GM23248 (cell line): ENCODE results near the gene ZSCAN1. TPM values are rescaled to one million over a fixed set of nuclear protein-coding genes. Genes with fewer than 3 reads are reported as not detected.

Source experiments
- DNase-seq: peaks from one replicate; pipeline ENCODE4 v3.0.0-alpha.2; 2015
- H2AFZ ChIP-seq: fragments of 200-600 bp; sonication (generic); 2 replicates; pipeline ENCODE4 v1.6.1; 2016; ENCODE audit warnings: antibody characterized with exemption
- H3F3A ChIP-seq: fragments of 200-600 bp; sonication (generic); 2 replicates; pipeline ENCODE4 v1.6.1; 2016; ENCODE audit warnings: mild to moderate bottlenecking, antibody characterized with exemption, mixed run types; ENCODE audit not compliant: insufficient read depth
- H3K27ac ChIP-seq: fragments of 200-600 bp; sonication (generic); 2 replicates; pipeline ENCODE4 v1.5.1; 2016; ENCODE audit warnings: mild to moderate bottlenecking
- H3K27me3 ChIP-seq: fragments of 200-600 bp; sonication (generic); replicated peaks from 2 replicates; pipeline ENCODE4 v1.6.1; 2016; ENCODE audit warnings: mild to moderate bottlenecking; ENCODE audit not compliant: insufficient read depth
- H3K36me3 ChIP-seq: fragments of 200-600 bp; sonication (generic); 2 replicates; pipeline ENCODE4 v1.6.1; 2016; ENCODE audit warnings: low read depth, mild to moderate bottlenecking
- H3K4me1 ChIP-seq: fragments of 200-600 bp; sonication (generic); 2 replicates; pipeline ENCODE4 v1.6.1; 2016; ENCODE audit warnings: mild to moderate bottlenecking; ENCODE audit not compliant: insufficient read depth
- H3K4me2 ChIP-seq: fragments of 200-600 bp; sonication (generic); one replicate; pipeline ENCODE4 v1.6.1; 2016; ENCODE audit warnings: mild to moderate bottlenecking; ENCODE audit not compliant: unreplicated experiment
- H3K4me3 ChIP-seq: fragments of 200-600 bp; sonication (generic); 2 replicates; pipeline ENCODE4 v1.5.1; 2016; ENCODE audit warnings: mild to moderate bottlenecking
- H3K79me2 ChIP-seq: fragments of 200-600 bp; sonication (generic); 2 replicates; pipeline ENCODE4 v1.6.1; 2016; ENCODE audit warnings: mild to moderate bottlenecking; ENCODE audit not compliant: insufficient read depth
- H3K9ac ChIP-seq: fragments of 200-600 bp; sonication (generic); 2 replicates; pipeline ENCODE4 v1.6.1; 2016; ENCODE audit warnings: mild to moderate bottlenecking
- H3K9me2 ChIP-seq: fragments of 200-600 bp; sonication (generic); 2 replicates; pipeline ENCODE4 v1.6.1; 2016; ENCODE audit warnings: mixed run types, mild to moderate bottlenecking, moderate library complexity; ENCODE audit not compliant: insufficient read depth
- H3K9me3 ChIP-seq: fragments of 200-600 bp; sonication (generic); one replicate; pipeline ENCODE4 v1.6.1; 2017; ENCODE audit warnings: low read depth
- H4K20me1 ChIP-seq: fragments of 200-600 bp; sonication (generic); 2 replicates; pipeline ENCODE4 v1.6.0; 2016; ENCODE audit not compliant: insufficient read depth
- EZH2 ChIP-seq: fragments of 200-600 bp; sonication (generic); IDR thresholded peaks from 2 replicates; pipeline ENCODE4 v1.6.1; 2018; ENCODE audit warnings: antibody characterized with exemption, mild to moderate bottlenecking; ENCODE audit not compliant: insufficient read depth, poor library complexity, severe bottlenecking
- EZH2phosphoT487 ChIP-seq: fragments of 200-600 bp; sonication (generic); IDR thresholded peaks from 2 replicates; pipeline ENCODE4 v1.6.1; 2018; ENCODE audit warnings: antibody characterized with exemption, moderate library complexity, mild to moderate bottlenecking, low read depth; ENCODE audit not compliant: insufficient read depth
- WGBS, 2 experiments: methylation state at CpG; one replicate each; pipeline ENCODE4 v1.1.6; 2015 to 2017; ENCODE audit warnings: low lambda C conversion rate in 2 of 2, low coverage in 1 of 2; ENCODE audit errors: missing lambda C conversion rate in 2 of 2; 5-methylcytosine and 5-hydroxymethylcytosine counted together
- in situ Hi-C: fragments of 300-500 bp; cut with MboI; formaldehyde crosslinking; loops from 2 replicates; pipeline ENCODE4 v1.15.0; 2020
- polyA plus RNA-seq: library from polyadenylated mRNA; unstranded; fragments of >200 nt; fragmentation: Nextera tagmentation; extraction: Ambion mirVana; gene quantifications from 2 replicates; pipeline ENCODE4 v1.2.1, GENCODE V29; 2016
- total RNA-seq: library from RNA; depleted of rRNA; stranded (reverse); fragments of >200 nt; shearing (Covaris generic); gene quantifications from 2 replicates; pipeline ENCODE4 v1.2.3, GENCODE V29; 2014

The ZSCAN1 gene
- total and polyA plus RNA-seq, 2 experiments from 2014 or later = 0.39 TPM; not detected in 1

DNA sequence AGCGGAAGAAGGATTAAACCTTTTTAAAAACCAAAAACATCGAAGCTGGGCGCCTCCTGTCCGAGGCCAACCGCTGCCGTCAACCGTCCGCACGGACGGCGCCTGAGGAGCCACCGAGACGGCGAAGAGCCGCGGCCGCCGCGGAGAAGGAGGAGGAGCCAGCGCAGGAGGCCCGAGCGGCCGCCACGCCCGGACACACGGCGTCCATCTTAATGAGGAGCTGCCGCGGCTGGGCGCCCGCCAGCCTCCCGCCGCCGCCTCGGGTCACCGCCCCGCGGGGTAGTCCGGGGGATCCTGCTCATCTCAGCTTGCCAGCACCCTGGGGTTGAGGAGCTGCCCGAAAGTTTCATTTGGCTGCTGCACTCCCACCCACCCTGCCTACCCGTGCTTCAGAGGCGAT lies 10.6 kb downstream of the ZSCAN1 start:
- H3K4me1 ChIP-seq = no peaks in the 10 kb centered on the region
- no peaks in the 10 kb centered on the region for H3K9me3 ChIP-seq
- in situ Hi-C loops = no loop called here
- 45 to 56% methylated on average over 30 to 42 of the region's 42 CpGs for WGBS, 2 experiments
- H3F3A ChIP-seq = no peaks in the 10 kb centered on the region
- TF ChIP-seq EZH2phosphoT487 (no peak), EZH2 (no peak)
- H3K27ac ChIP-seq = no peak overlapping the region
- H3K9me2 ChIP-seq = no peaks in the 10 kb centered on the region
- no peaks in the 10 kb centered on the region for H3K27me3 ChIP-seq
- H3K79me2 ChIP-seq = no peaks in the 10 kb centered on the region
- no peak overlapping the region for H3K9ac ChIP-seq
- H4K20me1 ChIP-seq = no peaks in the 10 kb centered on the region
- no peak overlapping the region for H2AFZ ChIP-seq
- no peaks in the 10 kb centered on the region for H3K36me3 ChIP-seq
- H3K4me3 ChIP-seq = no peak overlapping the region
- H3K4me2 ChIP-seq = no peak overlapping the region
- no peak for DNase-seq

DNA sequence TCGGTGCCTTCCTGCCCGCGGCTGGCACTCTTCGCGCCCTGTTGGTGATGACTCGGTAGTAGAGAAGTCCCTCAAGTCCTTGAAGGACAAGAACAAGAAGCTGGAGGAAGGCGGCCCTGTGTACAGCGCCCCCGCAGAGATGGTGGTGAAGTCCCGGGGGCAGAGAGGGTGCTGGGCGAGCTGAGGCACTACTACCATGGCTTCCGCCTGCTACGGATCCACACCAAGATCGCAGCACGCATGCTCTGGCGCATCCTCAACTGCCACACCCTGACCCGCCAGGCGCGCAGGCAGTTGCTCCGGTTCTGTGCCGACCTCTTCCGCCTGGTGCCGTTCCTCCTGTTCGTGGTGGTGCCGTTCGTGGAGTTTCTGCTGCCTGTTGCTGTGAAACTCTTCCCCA lies 11.1 kb downstream of the ZSCAN1 start:
- Histone ChIP-seq H4K20me1 (no peaks in the 10 kb centered on the region), H3K4me2 (no peak overlapping the region), H3K27me3 (no peaks in the 10 kb centered on the region), H3K9ac (no peak overlapping the region), H3K9me2 (no peaks in the 10 kb centered on the region), H2AFZ (no peak overlapping the region), H3K27ac (no peak overlapping the region), H3K79me2 (no peaks in the 10 kb centered on the region), H3K4me1 (no peaks in the 10 kb centered on the region), H3F3A (no peaks in the 10 kb centered on the region), H3K4me3 (no peak overlapping the region), H3K9me3 (no peaks in the 10 kb centered on the region), H3K36me3 (no peaks in the 10 kb centered on the region)
- no peak for DNase-seq
- in situ Hi-C loops = no loop called here
- 76 to 80% methylated on average over 26 of the region's 26 CpGs for whole genome bisulfite sequencing, 2 experiments
- TF ChIP-seq EZH2phosphoT487 = no peak

DNA sequence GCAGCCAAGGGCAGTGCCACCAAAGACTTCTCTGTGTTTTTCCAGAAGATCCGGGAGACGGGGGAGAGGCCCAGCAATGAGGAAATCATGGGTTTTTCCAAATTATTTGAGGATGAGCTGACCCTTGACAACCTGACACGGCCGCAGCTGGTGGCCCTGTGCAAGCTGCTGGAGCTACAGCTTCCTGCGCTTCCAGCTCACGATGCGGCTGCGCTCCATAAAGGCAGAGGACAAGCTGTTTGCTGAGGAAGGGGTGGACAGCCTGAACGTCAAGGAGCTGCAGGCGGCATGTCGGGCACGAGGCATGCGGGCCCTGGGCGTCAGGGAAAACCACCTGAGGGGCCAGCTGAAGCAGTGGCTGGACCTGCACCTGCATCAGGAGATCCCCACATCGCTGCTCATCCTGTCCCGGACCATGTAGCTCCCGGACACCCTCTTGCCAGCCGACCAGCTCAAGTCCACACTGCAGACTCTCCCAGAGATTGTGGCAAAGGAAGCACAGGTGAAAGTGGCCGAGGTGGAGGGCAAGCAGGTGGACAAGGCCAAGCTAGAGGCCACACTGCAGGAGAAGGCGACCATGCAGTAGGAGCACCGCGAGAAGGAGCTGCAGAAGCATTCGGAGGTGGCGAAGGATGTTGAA lies 11.7 kb downstream of the ZSCAN1 start:
- Histone ChIP-seq H3K9me2 (no peaks in the 10 kb centered on the region), H3K4me1 (no peaks in the 10 kb centered on the region), H3K9ac (no peak overlapping the region), H3K4me2 (no peak overlapping the region), H3K36me3 (no peaks in the 10 kb centered on the region), H4K20me1 (no peaks in the 10 kb centered on the region), H3K79me2 (no peaks in the 10 kb centered on the region), H3K4me3 (no peak overlapping the region), H3F3A (no peaks in the 10 kb centered on the region), H2AFZ (no peak overlapping the region), H3K27ac (no peak overlapping the region), H3K9me3 (no peaks in the 10 kb centered on the region), H3K27me3 (no peaks in the 10 kb centered on the region)
- TF ChIP-seq EZH2 = no peak
- no peak for TF ChIP-seq EZH2phosphoT487
- in situ Hi-C loops = no loop called here
- no peak for DNase-seq
- WGBS, 2 experiments = 58 to 60% methylated on average over 24 of the region's 24 CpGs

DNA sequence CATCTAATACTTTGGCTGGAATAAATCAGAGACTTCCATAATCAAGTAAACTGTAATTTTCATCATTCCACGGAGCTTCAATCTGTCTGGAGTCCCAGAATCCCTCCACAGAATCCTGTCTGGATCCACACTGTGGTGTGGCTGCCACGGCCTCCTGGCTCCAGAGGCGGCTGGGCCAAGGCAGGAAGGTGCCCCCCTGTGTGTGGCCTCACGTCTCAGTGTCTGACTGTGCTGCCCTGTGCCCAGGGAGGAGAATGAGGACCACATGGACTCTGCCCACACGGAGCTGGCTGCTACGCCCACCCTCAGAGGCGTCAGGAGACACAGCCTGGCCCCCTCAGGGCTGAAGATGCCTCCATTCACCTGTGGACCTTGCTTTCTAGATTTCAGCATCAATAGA lies 13.0 kb downstream of the ZSCAN1 start:
- H2AFZ ChIP-seq = no peak overlapping the region
- no peaks in the 10 kb centered on the region for H4K20me1 ChIP-seq
- no peaks in the 10 kb centered on the region for H3K9me2 ChIP-seq
- in situ Hi-C loops = no loop called here
- DNase-seq = no peak
- no peaks in the 10 kb centered on the region for H3F3A ChIP-seq
- no peak overlapping the region for H3K27ac ChIP-seq
- H3K27me3 ChIP-seq = no peaks in the 10 kb centered on the region
- no peak overlapping the region for H3K4me3 ChIP-seq
- H3K4me1 ChIP-seq = no peaks in the 10 kb centered on the region
- WGBS, 2 experiments = 35% methylated on average over 7 of the region's 7 CpGs
- H3K9me3 ChIP-seq = no peaks in the 10 kb centered on the region
- no peak overlapping the region for H3K4me2 ChIP-seq
- no peak overlapping the region for H3K9ac ChIP-seq
- no peaks in the 10 kb centered on the region for H3K36me3 ChIP-seq
- TF ChIP-seq EZH2phosphoT487 (no peak), EZH2 (no peak)
- no peaks in the 10 kb centered on the region for H3K79me2 ChIP-seq

GRCh38 chr19:58047672-58048071 lies 13.8 kb downstream of the ZSCAN1 start:
- in situ Hi-C loops = no loop called here
- Histone ChIP-seq H3K9me2 (no peaks in the 10 kb centered on the region), H4K20me1 (no peaks in the 10 kb centered on the region), H2AFZ (no peak overlapping the region), H3K27me3 (no peaks in the 10 kb centered on the region), H3K4me1 (no peaks in the 10 kb centered on the region), H3K9ac (no peak overlapping the region), H3K4me3 (no peak overlapping the region), H3K36me3 (no peaks in the 10 kb centered on the region), H3K79me2 (no peaks in the 10 kb centered on the region), H3K27ac (no peak overlapping the region), H3K9me3 (no peaks in the 10 kb centered on the region), H3F3A (no peaks in the 10 kb centered on the region), H3K4me2 (no peak overlapping the region)
- no peak for DNase-seq
- WGBS, 2 experiments = 52 to 59% methylated on average over 12 of the region's 12 CpGs
- no peak for TF ChIP-seq EZH2
- TF ChIP-seq EZH2phosphoT487 = no peak
